BLaER1 treated with 17β-estradiol and CSF1 and Interleukin-3, amounts not matched to agents 10 nM and 100 nM (cell line): ENCODE measurements around the gene COL5A1.

Experiments used
- H3K27ac ChIP-seq, 11 experiments: shearing (Covaris generic); formaldehyde crosslinking; 2 replicates each; pipeline ENCODE4 v1.8.1; 2022
- H3K27me3 ChIP-seq, 11 experiments: shearing (Covaris generic); formaldehyde crosslinking; 2 replicates each; pipeline ENCODE4 v1.8.1; 2022
- H3K36me3 ChIP-seq, 11 experiments: shearing (Covaris generic); formaldehyde crosslinking; 2 replicates each; pipeline ENCODE4 v1.8.1; 2022
- H3K4me1 ChIP-seq, 10 experiments: shearing (Covaris generic); formaldehyde crosslinking; 2 replicates each; pipeline ENCODE4 v1.8.1; 2022
- H3K4me2 ChIP-seq, 11 experiments: shearing (Covaris generic); formaldehyde crosslinking; 2 replicates each; pipeline ENCODE4 v1.8.1; 2022
- H3K4me3 ChIP-seq, 10 experiments: shearing (Covaris generic); formaldehyde crosslinking; 2 replicates each; pipeline ENCODE4 v1.8.1; 2022
- H3K9ac ChIP-seq, 11 experiments: shearing (Covaris generic); formaldehyde crosslinking; 2 replicates each; pipeline ENCODE4 v1.8.1; 2022
- H3K9me3 ChIP-seq, 11 experiments: shearing (Covaris generic); formaldehyde crosslinking; replicated peaks in 1 of 11; 2 replicates each; pipeline ENCODE4 v1.8.1; 2022
- H4K20me1 ChIP-seq, 11 experiments: shearing (Covaris generic); formaldehyde crosslinking; 2 replicates each; pipeline ENCODE4 v1.8.1; 2022
- Cebpa-rat ChIP-seq, 11 experiments: shearing (Covaris generic); IDR thresholded peaks; 2 replicates each; pipeline ENCODE4 v1.8.1; 2022

Gene COL5A1

DNA sequence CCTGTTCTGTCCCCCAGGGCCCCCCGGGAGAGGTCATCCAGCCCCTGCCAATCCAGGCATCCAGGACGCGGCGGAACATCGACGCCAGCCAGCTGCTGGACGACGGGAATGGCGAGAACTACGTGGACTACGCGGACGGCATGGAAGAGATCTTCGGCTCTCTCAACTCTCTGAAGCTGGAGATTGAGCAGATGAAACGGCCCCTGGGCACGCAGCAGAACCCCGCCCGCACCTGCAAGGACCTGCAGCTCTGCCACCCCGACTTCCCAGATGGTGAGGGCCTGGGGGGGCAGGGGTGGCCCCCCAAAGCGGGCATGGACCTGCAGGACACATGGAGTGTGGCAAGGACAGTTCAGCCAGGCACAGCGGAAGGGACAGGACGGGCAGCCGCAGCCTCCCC, 183.0 kb downstream of the COL5A1 start:
- peaks cover 0 to 94% (median 83%) of the 10 kb centered on the region in 11 experiments; a peak in 12 of 22 replicates for H3K36me3 ChIP-seq

DNA sequence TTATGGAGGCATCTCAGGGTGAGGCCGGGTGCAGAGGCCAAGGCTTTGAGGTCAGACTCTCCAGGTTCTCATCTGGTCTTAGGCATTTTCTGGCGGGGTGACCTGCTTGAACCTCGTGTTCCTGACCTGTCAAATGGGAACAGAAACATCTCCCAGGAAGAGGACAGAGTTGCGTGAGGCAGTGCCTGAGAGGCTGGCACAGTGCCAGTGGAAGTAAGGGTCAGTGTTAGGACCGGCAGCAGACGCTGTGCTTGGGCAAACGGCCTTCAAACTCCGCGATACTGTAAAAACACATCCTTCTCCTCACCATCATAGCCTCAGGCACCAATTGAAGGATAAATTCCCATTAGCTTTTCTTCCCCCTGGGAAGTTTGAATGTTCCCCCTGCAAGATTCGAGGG, 183.4 kb downstream of the COL5A1 start:
- no peak for TF ChIP-seq Cebpa-rat (IDR thresholded peaks at IDR 0.05)
- no peak overlapping the region for H3K9ac ChIP-seq
- peaks cover 0 to 94% (median 83%) of the 10 kb centered on the region in 11 experiments; a peak in 13 of 22 replicates for H3K36me3 ChIP-seq
- no peak overlapping the region for H3K27ac ChIP-seq
- no peaks in the 10 kb centered on the region for H3K9me3 ChIP-seq
- no peak overlapping the region for H3K4me3 ChIP-seq
- no peak overlapping the region for H3K4me2 ChIP-seq
- peaks cover 0 to 31% (median 10%) of the 10 kb centered on the region in 10 experiments; a peak in 15 of 20 replicates for H3K4me1 ChIP-seq
- H4K20me1 ChIP-seq: peaks cover 0 to 66% (median 10%) of the 10 kb centered on the region in 11 experiments; a peak in 14 of 22 replicates
- peaks cover 0 to 24% (median 0%) of the 10 kb centered on the region in 11 experiments; a peak in 4 of 22 replicates for H3K27me3 ChIP-seq

More for the DNA sequence above, 183.0 kb downstream of the COL5A1 start:
- no peak overlapping the region for H3K27ac ChIP-seq
- no peak for TF ChIP-seq Cebpa-rat (IDR thresholded peaks at IDR 0.05)
- H3K4me1 ChIP-seq: peaks cover 0 to 35% (median 15%) of the 10 kb centered on the region in 10 experiments; a peak in 15 of 20 replicates
- no peaks in the 10 kb centered on the region for H3K9me3 ChIP-seq
- no peak overlapping the region for H3K4me2 ChIP-seq
- H3K4me3 ChIP-seq: no peak overlapping the region
- H4K20me1 ChIP-seq: peaks cover 0 to 65% (median 12%) of the 10 kb centered on the region in 11 experiments; a peak in 14 of 22 replicates
- no peak overlapping the region for H3K9ac ChIP-seq
- peaks cover 0 to 26% (median 0%) of the 10 kb centered on the region in 11 experiments; a peak in 4 of 22 replicates for H3K27me3 ChIP-seq

DNA sequence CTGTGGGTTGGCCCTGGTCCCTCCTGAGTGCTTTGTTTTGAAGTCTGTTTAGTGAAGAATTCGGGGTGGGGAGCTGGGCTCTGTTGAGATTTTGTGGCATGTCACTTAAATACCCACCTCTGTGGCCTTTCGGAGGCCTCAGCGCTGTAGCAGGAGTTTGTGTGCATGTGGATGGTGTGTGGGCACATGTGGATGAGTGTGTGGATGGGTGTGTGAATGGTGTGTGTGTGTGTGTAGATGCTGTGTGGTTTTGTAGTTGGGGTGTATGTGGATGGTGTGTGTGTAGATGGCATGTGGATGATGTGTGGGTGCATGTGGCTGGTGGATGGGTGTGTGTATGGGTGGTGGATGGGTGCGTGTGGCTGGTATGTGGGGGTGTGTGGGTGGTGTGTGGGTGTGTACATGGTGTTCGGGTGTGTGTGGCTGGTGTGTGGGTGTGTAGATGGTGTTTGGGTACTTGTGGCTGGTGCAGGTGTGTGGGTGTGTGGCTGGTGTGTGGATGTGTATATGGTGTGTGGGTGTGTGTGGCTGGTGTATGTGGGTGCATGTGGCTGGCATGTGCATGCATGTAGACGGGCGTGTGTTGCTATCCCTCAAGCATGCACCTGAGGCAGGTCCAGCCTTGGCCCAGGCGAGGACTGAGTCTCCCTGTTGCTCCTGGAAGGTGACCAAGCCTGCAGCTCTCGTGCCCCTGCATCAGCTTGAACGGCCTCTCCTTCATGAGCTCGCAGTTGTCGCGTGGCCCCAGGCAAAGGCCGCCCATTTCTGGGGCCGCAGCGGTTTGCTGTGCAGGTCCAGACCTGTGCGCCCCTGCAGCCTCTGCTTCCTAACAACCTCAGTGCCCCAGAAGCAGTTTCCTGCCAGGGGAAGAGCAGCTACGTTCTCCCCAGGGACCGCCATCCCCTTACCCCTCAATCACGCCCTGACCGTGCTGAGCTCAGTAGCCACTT, 185.0 kb downstream of the COL5A1 start:
- Histone ChIP-seq H3K4me1 (peaks cover under 1 to 15% (median 6%) of the 10 kb centered on the region in 10 experiments; a peak in 12 of 20 replicates), H4K20me1 (peaks cover 0 to 66% (median 9%) of the 10 kb centered on the region in 11 experiments; a peak in 8 of 22 replicates), H3K9me3 (no peaks in the 10 kb centered on the region), H3K4me3 (no peak overlapping the region), H3K27me3 (peaks cover 0 to 9% (median 0%) of the 10 kb centered on the region in 11 experiments; a peak in 2 of 22 replicates), H3K36me3 (peaks cover 0 to 94% (median 82%) of the 10 kb centered on the region in 11 experiments; a peak in 13 of 22 replicates), H3K4me2 (peak overlapping the region in 1 of 11 experiments; percentile 12; a peak in 4 of 22 replicates), H3K27ac (no peak overlapping the region), H3K9ac (no peak overlapping the region)
- TF ChIP-seq Cebpa-rat (IDR thresholded peaks at IDR 0.05): no peak

DNA sequence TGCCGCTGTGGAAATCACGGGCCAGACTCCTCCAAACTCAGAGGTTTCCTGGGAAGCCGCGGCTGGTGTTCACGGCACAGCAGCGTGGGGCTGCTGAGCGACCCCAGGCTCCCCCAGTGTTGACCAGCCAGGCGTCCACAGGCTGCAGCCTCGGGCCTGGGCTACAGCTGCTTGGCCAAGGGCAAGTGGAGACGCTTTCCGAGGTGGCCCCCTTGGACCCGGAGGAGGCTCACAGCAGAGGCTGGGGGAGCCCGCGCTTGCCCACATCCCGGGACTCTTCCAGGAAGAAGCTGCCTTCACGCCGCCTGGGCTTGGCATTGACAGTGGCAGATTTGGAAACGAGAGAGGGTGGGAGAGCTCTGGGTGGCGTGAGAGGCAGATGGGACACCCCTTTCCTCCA, 186.0 kb downstream of the COL5A1 start:
- Histone ChIP-seq H3K4me2 (no peak overlapping the region), H3K4me3 (no peak overlapping the region), H3K27ac (no peak overlapping the region), H3K4me1 (peaks cover 0 to 15% (median 6%) of the 10 kb centered on the region in 10 experiments; a peak in 12 of 20 replicates), H3K27me3 (peaks cover 0 to 7% (median 0%) of the 10 kb centered on the region in 11 experiments; a peak in 1 of 22 replicates), H3K36me3 (peaks cover 0 to 98% (median 82%) of the 10 kb centered on the region in 11 experiments; a peak in 13 of 22 replicates), H4K20me1 (peaks cover 0 to 63% (median 8%) of the 10 kb centered on the region in 11 experiments; a peak in 9 of 22 replicates), H3K9ac (no peak overlapping the region), H3K9me3 (no peaks in the 10 kb centered on the region)
- no peak for TF ChIP-seq Cebpa-rat (IDR thresholded peaks at IDR 0.05)

DNA sequence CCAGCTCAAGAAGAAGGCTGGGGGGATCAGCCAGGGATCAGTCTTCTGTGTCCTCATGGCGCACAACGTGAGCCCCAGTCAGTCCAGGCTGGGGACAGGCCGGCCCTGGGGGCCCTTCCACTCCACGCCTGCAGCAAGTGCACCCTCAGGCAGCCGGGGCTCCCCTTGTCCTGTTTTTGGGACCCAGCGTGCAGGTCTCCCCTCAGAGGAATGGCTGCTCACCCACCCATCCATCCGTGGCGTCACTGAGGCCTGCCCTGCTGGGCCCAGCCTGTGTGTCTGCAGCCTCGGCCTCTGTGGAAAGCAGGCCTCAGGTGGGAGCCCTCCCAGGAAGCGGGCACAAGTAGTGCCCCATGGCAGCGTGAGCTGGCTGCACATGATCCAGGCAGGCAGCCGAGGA, 186.4 kb downstream of the COL5A1 start:
- H3K4me2 ChIP-seq: no peak overlapping the region
- H3K27ac ChIP-seq: no peak overlapping the region
- H3K4me1 ChIP-seq: peaks cover 0 to 15% (median 6%) of the 10 kb centered on the region in 10 experiments; a peak in 12 of 20 replicates
- no peaks in the 10 kb centered on the region for H3K9me3 ChIP-seq
- peaks cover 0 to 98% (median 78%) of the 10 kb centered on the region in 11 experiments; a peak in 13 of 22 replicates for H3K36me3 ChIP-seq
- H3K27me3 ChIP-seq: peaks cover 0 to 7% (median 0%) of the 10 kb centered on the region in 11 experiments; a peak in 1 of 22 replicates
- H3K9ac ChIP-seq: no peak overlapping the region
- TF ChIP-seq Cebpa-rat (IDR thresholded peaks at IDR 0.05): no peak
- no peak overlapping the region for H3K4me3 ChIP-seq
- H4K20me1 ChIP-seq: peaks cover 0 to 63% (median 11%) of the 10 kb centered on the region in 11 experiments; a peak in 9 of 22 replicates

DNA sequence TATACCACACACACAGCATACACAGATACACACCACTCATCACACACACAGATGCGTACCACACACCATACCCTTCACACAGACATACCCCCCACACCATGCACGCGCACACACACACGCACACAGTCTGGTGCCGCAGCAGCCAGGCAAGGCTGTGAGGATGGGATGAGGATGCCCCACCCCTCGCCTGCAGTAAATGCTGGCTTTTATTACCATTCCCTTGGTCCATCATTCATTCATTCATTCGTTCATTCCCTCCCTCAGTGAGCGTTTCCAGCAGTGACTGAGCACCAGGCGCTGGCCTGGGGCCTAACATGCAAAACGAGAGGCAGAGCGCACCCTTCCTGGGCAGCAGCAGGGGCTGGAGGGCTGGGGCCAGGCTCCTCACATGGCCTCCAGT, 187.3 kb downstream of the COL5A1 start:
- peaks cover 0 to 15% (median 6%) of the 10 kb centered on the region in 10 experiments; a peak in 12 of 20 replicates for H3K4me1 ChIP-seq
- no peak for TF ChIP-seq Cebpa-rat (IDR thresholded peaks at IDR 0.05)
- no peaks in the 10 kb centered on the region for H3K9me3 ChIP-seq
- H3K9ac ChIP-seq: no peak overlapping the region
- no peak overlapping the region for H3K27ac ChIP-seq
- peaks cover 0 to 95% (median 69%) of the 10 kb centered on the region in 11 experiments; a peak in 13 of 22 replicates for H3K36me3 ChIP-seq
- no peak overlapping the region for H3K4me3 ChIP-seq
- H3K4me2 ChIP-seq: no peak overlapping the region
- peaks cover 0 to 7% (median 0%) of the 10 kb centered on the region in 11 experiments; a peak in 1 of 22 replicates for H3K27me3 ChIP-seq
- peaks cover 0 to 69% (median 14%) of the 10 kb centered on the region in 11 experiments; a peak in 9 of 22 replicates for H4K20me1 ChIP-seq

DNA sequence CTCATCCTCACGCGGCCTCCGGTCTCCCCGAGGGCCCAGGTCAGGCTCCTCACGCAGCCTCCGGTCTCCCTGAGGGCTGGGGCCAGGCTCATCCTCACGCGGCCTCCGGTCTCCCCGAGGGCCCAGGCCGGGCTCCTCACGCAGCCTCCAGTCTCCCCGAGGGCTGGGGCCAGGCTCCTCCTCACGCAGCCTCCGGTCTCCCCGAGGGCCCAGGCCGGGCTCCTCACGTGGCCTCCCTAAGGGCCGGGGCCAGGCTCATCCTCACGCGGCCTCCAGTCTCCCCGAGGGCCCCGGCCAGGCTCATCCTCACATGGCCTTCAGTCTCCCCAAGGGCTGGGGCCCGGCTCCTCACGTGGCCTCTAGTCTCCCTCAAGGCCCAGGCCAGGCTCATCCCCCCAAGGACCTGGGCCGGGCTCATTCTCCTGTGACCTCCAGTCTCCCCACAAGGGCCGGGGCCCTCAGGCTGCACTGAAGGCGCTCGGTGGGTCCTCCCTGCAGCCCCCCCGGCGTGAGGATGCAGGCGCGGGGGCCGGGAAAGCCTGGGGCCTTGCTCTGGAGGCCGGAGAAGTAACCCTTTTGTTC, 187.8 kb downstream of the COL5A1 start:
- H4K20me1 ChIP-seq: peaks cover 0 to 72% (median 11%) of the 10 kb centered on the region in 11 experiments; a peak in 8 of 22 replicates
- H3K4me1 ChIP-seq: peaks cover 0 to 15% (median 6%) of the 10 kb centered on the region in 10 experiments; a peak in 12 of 20 replicates

DNA sequence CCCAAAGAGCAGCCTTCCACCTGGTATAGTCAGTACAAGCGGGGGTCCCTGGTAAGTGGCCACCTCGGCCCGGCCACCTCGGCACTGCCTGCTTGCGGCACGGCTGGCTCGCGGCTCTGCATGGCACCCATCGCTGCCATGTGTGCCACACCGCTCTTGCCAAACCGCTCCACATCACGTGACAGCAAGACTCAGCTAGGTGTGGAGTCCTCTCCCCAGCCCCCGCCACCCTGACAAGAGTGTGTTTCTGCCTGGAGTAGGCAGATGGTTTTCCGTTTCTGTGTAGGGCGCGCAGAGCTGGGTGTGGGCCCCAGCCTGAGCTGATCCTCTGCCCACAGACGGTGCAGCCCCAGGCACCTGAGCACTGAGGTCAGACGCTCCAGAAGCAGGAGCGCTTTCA, 188.5 kb downstream of the COL5A1 start:
- H3K9ac ChIP-seq: no peak overlapping the region
- H3K4me2 ChIP-seq: no peak overlapping the region
- TF ChIP-seq Cebpa-rat (IDR thresholded peaks at IDR 0.05): no peak
- no peak overlapping the region for H3K27ac ChIP-seq
- H3K27me3 ChIP-seq: peaks cover 0 to 7% (median 0%) of the 10 kb centered on the region in 11 experiments; a peak in 1 of 22 replicates
- H3K4me3 ChIP-seq: no peak overlapping the region
- H3K36me3 ChIP-seq: peaks cover 0 to 90% (median 56%) of the 10 kb centered on the region in 11 experiments; a peak in 13 of 22 replicates
- peaks cover 0 to 15% (median 6%) of the 10 kb centered on the region in 10 experiments; a peak in 12 of 20 replicates for H3K4me1 ChIP-seq
- peaks cover 0 to 67% (median 9%) of the 10 kb centered on the region in 11 experiments; a peak in 7 of 22 replicates for H4K20me1 ChIP-seq
- no peaks in the 10 kb centered on the region for H3K9me3 ChIP-seq

More for the DNA sequence above, 187.8 kb downstream of the COL5A1 start:
- Histone ChIP-seq H3K9me3 (no peaks in the 10 kb centered on the region), H3K4me3 (no peak overlapping the region), H3K9ac (no peak overlapping the region), H3K27ac (no peak overlapping the region), H3K36me3 (peaks cover 0 to 90% (median 63%) of the 10 kb centered on the region in 11 experiments; a peak in 13 of 22 replicates), H3K27me3 (peaks cover 0 to 7% (median 0%) of the 10 kb centered on the region in 11 experiments; a peak in 1 of 22 replicates), H3K4me2 (no peak overlapping the region)
- TF ChIP-seq Cebpa-rat (IDR thresholded peaks at IDR 0.05): no peak
